Measurements from ENCODE around the gene ARHGAP44.

DNA sequence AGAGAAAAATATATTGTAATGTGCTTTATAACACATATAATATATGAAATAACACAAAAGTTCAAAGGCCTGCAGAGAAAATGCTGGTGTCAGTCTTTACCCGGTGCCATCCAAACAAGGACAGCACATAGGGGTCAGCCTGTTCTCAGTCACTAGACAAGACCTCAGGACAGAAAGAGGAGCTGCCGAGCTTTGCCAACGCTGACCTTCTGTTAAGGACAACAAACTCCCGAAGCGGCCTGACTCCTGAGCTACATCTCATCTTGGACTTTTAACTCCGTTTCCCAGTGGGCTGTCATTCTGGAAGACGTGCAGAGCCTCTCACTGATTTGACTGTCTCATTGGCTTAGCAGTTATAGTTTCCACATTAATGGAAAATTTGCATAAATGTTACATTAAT, 221.7 kb downstream of the ARHGAP44 start:
- TF ChIP-seq, protein P1, sequence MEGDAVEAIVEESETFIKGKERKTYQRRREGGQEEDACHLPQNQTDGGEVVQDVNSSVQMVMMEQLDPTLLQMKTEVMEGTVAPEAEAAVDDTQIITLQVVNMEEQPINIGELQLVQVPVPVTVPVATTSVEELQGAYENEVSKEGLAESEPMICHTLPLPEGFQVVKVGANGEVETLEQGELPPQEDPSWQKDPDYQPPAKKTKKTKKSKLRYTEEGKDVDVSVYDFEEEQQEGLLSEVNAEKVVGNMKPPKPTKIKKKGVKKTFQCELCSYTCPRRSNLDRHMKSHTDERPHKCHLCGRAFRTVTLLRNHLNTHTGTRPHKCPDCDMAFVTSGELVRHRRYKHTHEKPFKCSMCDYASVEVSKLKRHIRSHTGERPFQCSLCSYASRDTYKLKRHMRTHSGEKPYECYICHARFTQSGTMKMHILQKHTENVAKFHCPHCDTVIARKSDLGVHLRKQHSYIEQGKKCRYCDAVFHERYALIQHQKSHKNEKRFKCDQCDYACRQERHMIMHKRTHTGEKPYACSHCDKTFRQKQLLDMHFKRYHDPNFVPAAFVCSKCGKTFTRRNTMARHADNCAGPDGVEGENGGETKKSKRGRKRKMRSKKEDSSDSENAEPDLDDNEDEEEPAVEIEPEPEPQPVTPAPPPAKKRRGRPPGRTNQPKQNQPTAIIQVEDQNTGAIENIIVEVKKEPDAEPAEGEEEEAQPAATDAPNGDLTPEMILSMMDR (IDR thresholded peaks at IDR 0.05), result no peak
- TF ChIP-seq POLR2A (IDR thresholded peaks at IDR 0.05), result no peak
